GM19395 (cell line): ENCODE data around the gene SLMAP.

ENCODE experiments used
- ATAC-seq: cut with Tn5 transposase; IDR thresholded peaks from one replicate; pipeline ENCODE4 v1.9.1; 2021; ENCODE audit warnings: mild to moderate bottlenecking, moderate library complexity; ENCODE audit not compliant: unreplicated experiment

Gene SLMAP

DNA sequence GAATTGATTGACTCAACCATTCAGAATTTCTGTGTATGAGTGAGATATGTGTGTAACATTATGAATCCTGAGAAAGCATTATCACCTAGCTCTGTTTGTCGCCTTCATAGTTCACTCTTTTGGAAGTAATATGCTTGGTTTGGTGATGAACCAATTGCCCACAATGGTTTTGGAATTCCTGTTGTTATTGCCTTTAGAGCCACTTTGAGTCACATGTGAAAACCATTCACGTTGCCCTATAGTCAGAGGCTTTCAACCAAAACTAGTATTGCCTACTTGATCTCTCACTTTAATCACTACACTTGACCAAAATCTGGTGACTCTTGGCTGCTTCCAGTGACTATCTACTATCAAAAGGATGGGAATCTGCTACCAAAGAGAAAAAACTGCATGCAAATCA is 173.9 kb downstream of the SLMAP start:
- ATAC-seq, result no peak

DNA sequence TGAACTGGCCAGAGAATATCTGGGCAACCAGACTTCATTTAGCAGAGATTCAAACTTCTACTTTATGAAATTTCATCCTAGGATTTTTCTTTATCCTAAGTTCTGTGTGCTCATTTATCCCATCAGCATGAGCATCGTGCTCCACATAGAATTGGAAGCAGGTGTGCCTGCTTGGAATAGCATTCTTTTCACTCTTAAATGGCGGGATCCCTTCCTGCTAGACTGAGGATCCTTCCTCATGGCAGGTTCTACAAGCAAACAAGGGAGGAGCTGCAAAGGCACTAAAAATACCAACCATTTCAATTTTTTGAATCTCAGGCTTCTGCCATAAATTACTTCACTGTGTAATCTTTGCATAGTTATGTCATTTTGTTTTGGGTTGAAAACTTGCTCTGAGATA is 177.5 kb downstream of the SLMAP start:
- no peak for ATAC-seq

DNA sequence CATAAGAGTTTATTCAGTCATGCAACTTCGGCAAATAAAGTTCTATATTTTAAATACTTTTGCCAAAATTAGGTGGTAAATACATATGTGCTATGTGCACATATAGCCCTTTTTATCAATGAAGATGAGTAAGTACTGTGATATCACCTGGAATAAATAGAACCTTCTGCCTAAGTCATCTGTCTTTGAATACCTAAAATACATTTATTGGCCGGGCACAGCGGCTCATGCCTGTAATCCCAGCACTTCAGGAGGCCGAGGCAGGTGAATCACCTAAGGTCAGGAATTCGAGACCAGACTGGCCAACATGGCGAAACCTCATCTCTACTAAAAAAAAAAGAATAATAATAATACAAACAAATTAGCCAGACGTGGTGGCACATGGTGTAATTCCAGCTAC is 178.3 kb downstream of the SLMAP start:
- no peak for ATAC-seq

DNA sequence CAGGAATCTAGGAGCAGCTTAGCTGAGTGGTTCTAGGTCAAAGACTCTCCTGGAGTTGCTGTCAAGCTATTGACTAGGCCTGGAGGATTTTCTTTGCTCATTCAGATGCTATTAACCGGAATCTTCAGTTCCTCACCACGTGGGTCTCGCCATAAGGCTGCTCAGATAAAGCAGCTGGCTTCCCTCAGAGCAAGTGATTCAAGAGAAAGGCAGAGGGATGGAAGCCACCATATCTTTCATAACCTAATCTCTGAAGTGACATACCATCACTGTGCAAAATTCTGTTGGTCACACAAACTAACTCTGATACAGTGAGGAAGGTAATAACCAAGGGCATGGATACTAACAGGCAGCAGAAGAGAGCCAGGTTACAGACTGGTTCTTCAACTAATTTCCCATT is 179.4 kb downstream of the SLMAP start:
- ATAC-seq, result no peak

DNA sequence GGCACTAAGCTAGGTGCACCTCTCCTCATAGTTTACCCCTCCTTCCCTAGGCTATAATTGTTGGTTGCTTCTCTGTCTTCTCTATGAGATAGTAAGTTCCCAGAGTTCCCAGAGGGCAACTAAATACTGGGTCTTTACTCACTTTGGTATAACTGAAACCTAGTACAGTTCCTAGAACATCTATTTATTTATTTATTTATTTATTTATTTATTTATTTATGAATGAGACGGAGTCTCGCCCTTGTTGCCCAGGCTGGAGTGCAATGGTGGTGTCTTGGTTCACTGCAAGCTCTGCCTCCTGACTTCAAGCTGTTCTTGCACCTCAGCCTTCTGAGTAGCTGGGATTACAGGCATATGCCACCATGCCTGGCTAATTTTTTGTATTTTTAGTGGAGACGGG is 181.0 kb downstream of the SLMAP start:
- no peak for ATAC-seq

DNA sequence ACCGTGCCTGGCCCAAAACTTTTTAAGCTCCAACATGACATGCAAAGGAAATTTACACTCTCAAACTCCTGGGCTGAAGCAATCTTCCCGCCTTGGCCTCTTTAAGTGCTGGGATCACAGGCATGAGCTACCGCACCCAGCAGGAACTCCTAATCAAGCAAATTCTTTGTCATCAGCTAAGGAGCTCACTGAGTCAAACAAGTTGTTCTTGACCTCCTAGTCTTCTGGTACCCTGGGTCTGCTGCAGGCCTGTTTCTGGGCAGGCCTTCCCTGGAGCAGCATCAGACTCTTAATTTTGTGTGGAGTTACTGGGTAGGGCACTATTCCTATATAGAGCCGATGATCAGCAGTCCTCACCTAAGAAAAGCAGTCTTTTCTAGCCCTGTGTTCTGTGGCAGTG is 183.7 kb downstream of the SLMAP start:
- no peak for ATAC-seq

DNA sequence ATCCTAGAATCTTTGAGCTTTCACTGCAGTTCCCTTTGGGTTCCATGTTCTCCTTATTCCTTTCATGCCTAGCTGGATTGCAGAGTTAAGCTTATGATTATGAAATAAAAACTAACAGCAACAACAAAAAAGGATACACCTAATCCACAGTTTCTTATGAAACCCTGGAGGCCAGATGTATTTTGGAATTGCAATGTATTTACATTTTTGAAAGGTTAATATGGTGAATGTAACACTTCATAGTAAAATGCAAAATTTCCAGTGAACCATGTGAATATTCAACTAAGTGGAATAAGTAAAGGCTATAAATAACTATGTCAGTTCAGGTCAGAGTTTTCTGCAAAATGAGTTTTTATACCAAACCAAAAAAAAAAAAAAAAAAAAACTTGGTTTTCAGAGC is 186.3 kb downstream of the SLMAP start:
- no peak for ATAC-seq

DNA sequence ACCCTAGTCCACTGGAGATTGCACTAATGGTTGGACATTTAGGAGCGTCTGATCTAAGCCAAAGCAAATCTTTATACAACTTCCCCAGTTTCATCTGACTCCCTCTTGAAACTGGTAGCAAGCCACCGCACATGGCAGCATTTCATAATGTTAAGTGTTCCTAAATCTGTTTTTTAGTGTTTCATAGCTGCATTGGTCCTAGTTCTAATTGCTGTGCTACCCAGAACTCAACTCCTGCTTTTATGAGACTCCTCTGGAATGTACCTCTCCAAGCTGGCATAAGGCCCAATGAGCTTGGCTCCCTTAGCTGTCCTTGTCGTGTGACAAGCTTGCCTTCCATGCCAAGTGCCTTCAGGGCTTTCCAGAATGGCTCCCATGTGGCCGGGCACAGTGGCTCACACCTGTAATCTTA is 186.8 kb downstream of the SLMAP start:
- ATAC-seq, result no peak

DNA sequence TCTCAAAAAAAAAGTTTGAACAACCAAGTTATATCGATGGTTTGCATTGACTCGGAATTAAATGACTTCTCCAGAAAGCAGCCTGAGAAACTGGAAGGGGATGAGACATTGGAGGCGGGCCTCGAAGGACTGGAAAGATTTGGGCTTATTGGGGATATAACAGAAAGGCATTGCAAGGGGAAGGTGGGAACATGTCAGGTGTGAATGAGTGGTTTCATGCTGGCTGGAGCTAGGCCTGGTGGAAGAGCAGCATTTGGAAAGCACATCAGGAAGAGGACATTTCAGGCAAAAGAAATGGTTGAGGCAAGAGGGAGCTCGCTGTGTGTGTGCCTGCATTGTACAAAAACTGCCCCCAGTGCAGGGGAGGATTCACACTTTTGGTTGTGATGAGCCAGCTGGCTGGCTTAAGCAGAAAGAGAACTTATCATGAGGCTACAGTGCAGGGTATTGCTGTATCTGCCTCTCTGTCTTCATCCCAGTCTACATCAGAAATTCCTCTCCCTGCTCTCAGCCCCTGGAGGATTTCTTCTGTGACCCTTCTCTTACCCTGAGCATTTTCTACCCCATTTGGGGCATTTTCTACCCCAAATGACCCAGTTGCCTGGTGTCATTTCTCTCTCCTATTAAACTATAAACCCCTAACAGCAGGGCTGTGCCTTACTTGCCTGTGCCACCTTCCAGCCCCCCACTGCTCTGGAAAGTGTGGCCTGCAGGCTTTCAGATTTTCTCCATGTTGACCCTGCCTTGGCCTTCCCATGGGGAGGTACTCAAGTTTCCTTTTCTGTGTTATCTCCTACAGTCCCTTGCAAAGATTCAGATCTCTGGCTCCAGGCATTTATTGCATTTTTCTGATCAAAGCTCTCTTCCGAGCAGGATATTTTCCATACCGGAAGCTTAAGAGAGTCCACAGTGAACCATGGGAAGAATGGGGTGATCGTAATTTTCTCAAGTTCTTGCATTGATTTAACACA is 187.7 kb downstream of the SLMAP start:
- no peak for ATAC-seq

DNA sequence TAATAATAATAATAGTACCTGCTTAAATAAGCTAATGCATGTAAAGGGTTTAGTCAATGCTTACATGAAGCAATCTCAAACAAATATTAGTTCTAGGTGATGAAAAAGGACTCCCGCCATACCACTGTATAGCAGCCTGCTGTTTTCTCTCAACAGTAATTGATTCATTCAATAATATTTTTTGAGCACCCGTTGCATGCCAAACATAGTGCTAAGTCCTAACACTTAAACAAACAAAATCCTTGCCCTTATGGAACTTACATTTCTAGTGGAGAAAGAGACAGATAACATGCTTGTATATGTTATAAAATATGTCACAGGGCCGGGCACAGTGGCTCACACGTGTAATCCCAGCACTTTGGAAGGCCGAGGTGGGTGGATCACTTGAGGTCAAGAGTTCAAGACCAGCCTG is 190.9 kb downstream of the SLMAP start:
- no peak for ATAC-seq

DNA sequence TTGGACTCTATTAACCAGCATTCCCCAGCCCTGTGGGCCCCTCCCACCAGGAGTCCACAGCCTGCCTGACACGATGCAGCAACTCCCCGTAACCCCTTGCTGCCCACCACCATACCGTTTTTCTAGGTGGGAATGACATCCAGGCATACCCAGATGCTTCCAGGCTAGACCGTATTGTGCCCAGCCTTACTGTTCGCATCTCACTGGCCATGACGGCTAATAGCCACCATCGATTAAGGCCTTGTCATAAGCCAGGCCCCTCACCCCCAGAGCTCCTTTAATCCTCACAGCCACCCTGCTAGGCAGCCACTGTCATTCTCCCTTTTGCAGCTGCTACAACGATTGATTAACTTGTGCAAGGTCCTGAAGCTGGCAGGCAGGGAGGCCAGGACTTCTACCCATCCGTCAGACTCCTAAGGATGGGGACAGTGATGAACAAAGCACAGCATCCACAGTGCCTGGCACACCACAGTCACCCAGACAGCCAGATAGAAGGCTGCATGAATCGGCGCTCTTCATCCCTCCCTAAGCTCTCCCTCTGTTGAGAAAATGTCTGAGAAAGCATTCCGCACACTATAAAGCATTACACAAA is 192.1 kb downstream of the SLMAP start:
- ATAC-seq, result no peak

DNA sequence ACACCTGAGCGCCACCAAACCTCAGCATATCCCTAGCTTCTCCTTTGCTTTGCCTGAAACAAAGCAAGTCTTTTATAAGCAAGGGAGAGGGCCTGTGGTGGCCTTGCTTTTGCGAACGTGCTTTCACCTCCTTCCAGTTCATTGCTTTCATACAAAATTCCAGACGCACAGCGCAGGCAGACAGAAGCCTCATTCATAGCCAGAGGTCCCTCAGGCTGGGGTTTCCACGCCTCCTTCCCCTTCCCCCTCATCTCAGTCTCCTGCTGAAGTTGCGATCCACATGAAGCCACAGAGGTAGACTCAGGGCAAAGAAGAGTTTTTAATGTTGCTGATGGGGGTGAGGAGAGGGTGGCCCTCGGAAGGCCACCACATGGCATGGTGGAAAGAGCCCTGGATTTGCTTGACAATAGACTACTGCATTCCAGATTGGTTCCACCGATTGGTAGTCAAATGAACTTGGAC is 192.7 kb downstream of the SLMAP start:
- no peak for ATAC-seq

DNA sequence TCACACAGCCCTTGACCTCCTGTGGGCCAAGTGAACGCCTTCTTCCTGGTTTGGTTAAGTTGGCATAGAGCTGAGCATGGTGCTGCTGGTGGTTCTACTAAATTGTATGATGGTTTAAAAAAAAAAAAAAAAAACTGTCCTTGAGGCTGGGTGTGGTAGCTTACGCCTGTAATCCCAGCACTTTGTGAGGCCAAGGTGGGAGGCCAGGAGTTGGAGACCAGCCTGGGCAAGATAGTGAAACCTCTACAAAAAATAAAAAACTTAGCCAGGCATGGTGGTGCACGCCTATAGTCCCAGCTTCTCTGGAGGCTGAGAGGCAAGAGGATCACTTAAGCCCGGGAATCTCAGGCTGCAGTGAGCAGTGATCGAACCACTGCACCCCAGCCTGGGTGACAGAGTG is 193.2 kb downstream of the SLMAP start:
- ATAC-seq, result no peak

DNA sequence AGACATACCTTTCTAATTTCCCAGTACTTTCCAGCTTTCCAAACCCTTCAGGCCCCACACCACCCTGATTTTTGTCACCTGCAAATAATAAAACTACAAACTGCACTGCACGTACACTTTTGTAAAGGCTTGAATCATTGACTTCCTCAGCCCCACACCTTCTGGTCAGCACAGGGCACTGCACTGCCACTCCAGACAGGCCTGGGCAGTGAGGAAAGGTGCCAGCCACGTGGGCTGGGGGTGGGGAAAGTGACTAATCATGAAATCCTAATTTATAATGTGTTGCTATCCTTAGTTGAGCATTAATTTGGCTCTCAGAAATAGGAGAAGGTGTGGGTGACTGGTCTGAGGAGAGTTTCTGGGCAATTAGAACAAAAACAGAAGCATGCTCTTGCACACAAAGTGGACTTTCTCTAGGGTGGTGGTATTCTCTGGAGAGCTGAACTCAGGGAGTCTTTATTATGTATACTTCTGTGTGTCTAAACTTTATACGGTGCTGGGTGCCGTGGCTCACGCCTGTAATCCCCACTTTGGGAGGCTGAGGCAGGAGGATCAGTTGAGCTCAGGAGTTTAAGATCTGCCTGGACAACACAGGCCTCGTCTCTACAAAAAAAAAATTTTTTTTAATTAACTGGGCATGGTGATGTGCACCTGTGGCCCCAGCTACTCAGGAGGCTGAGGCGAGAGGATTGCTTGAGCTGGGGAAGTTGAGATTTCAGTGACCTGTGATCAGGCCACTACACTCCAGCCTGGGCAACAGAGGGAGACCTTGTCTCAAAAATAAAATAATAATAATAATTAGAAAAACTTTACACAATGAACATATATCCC is 193.9 kb downstream of the SLMAP start:
- ATAC-seq, result no peak

DNA sequence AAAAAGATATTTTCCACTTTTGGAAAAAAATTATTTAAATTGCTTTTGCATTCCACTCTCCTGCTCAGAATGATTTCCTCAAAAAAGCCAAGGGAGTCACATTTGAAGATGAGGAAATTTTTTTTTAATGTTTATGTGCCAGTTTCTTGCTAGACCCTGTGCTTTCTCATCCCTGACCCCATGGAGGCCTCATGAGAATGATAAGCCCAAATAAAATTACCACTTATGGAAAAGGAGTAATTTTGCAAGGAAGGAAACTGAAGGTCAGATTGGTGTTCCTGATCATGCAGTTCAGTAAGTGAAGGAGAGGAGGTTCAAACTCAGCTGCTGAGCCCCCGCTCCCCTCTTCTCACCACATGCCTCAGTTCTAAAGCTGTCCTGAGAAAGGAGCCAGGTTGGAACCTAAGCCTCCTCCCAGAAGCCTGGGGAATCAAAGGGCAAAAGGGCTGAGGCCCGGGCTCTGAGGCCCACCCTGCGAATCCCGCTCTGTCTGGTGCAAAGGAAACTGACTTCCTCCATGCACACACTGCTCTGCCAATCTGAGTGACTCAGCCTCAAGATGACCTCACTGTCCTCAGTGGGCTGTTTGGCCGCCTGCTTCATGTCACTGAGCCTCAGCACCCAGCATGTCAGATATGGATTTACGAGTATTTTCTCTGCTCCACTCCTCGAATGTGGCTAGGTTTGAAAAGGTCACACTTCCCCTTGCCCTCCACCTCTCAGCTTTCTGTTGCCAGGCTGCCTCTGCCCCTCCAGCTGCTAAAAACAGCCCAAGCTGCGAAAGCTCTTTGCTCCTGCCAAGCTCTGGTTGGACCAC is 195.2 kb downstream of the SLMAP start:
- ATAC-seq, result no peak

DNA sequence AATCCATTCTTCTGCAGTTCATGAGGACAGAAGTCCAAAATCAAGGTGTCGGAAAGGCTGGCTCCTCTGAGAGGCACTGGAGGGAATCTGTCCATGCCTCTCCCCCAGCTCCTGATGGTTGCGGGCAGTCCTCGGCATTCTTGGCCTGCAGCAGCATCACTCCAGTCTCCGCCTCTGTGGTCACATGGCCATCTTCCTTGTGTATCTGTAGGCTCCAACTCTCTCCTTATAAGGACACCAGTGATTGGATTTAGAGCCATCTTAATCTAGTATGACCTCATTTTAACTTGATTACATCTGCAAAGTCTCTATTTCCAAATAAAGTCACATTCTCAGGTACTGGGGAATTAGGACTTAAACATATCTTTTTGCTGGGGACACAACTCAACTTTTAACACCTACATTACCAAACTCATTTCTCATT is 196.1 kb downstream of the SLMAP start:
- no peak for ATAC-seq

DNA sequence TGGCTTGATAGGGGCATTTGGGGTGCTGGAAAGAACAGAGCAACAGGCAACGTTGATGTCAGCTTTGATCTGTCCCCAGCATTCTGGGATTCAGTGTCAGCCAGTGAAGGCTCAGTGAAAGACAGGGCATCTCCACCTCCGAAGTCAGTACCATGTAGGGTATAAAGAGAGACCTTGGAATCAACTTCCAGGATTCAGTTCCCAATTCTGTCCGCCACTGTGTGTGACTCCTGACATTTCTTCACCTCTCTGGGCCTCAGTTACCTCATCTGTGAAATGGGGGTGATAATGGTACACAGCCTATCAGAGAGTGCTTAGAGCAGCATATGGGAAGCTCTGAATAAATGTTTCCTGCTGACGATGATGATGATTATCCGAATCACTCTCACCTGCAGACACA is 196.5 kb downstream of the SLMAP start:
- ATAC-seq, result no peak

DNA sequence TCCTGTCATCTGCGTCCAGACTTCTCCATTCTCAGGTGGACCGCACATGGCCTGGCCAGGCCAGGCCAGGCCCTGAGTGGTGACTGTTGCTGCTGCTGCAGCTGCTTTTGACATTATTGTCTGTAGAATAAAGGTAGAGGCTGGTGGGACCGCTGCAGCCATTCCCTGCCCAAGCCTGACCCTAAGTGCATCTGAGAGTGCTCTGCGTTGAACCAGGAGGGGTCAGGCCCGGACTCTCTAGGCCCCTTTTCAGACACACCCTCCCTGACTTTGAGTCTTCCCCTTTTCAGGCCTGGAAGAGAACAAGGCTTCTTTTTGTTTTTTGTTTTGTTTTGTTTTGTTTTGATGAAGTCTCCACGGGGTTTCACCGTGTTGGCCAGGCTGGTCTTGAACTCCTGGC is 197.5 kb downstream of the SLMAP start:
- ATAC-seq, result no peak

DNA sequence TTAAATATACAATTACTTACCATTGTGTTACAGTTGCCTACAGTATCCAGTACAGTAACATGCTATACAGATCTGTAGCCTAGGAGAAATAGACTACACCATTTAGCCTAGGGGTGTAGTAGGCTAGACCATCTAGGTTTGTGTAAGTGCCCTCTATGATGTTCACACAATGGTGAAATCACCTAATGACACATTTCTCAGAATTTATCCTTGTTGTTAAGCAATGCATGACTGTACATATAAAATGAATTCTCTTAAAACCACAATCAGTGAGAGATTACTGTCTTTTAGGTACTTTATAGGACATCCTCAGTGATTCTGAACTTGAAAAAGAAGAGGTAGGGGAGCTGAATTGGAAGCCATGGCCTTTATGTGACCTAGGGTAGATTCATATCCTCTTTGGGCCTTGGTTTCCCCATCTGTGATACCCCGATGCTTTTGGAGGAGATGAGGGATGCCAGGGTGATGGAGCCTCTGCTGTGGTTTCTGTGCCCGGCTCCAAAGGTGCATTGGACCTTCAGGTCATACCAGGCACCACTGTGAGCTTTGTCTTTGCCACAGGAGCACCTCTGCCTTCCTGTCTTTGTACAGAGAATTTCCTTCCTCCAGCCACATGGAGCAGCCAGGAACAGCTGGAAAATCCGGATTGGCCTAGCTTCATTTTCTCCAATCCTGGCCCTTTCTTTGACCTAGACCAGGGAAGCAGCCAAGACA is 200.2 kb downstream of the SLMAP start:
- ATAC-seq, result no peak

DNA sequence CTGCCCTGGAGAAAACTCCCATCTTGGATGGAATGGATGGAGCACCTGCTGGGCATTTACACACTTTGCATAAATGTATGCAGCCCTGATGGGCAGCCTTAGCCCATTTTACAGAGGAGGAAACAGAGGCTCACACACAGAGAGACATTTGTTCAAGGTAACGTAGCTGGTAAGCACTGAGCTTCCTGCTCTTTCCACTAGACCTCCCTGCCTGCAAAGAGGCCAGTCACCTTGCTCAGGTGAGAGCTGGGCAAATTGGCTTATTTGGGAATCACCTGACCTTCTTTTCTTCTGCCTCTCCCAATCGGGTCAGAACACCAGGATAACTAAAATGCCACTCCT is 200.7 kb downstream of the SLMAP start:
- no peak for ATAC-seq
